Smooth muscle cell (in vitro differentiated cells): Measurements from ENCODE around the gene TTC31. TPM values are rescaled to one million over a fixed set of nuclear protein-coding genes. Genes with fewer than 3 reads are reported as not detected.

ENCODE experiments used
- DNase-seq: peaks from one replicate; lab custom pipeline; 2025; ENCODE audit not compliant: unreplicated experiment; lab: John Stamatoyannopoulos, UW
- H2AFZ ChIP-seq: fragments of 200-600 bp; sonication (generic); 2 replicates; pipeline ENCODE4 v1.6.0; 2016; ENCODE audit warnings: antibody characterized with exemption, low read depth, mild to moderate bottlenecking
- H3F3A ChIP-seq: fragments of 200-600 bp; sonication (generic); 2 replicates; pipeline ENCODE4 v1.6.0; 2017; ENCODE audit warnings: antibody characterized with exemption, low read depth
- H3K27ac ChIP-seq: fragments of 200-600 bp; sonication (generic); 2 replicates; pipeline ENCODE4 v1.5.1; 2016; ENCODE audit warnings: low read depth, mild to moderate bottlenecking
- H3K27me3 ChIP-seq: fragments of 200-600 bp; sonication (generic); 2 replicates; pipeline ENCODE4 v1.6.1; 2016; ENCODE audit warnings: low read depth, mild to moderate bottlenecking
- H3K36me3 ChIP-seq: fragments of 200-600 bp; sonication (generic); 2 replicates; pipeline ENCODE4 v1.5.1; 2016; ENCODE audit warnings: low read depth
- H3K4me1 ChIP-seq: fragments of 200-600 bp; sonication (generic); 2 replicates; pipeline ENCODE4 v1.5.1; 2016; ENCODE audit warnings: low read depth
- H3K4me2 ChIP-seq: fragments of 200-600 bp; sonication (generic); 2 replicates; pipeline ENCODE4 v1.6.0; 2016; ENCODE audit warnings: mild to moderate bottlenecking
- H3K4me3 ChIP-seq: fragments of 200-600 bp; sonication (generic); 2 replicates; pipeline ENCODE4 v1.5.1; 2016; ENCODE audit warnings: mild to moderate bottlenecking
- H3K79me2 ChIP-seq: fragments of 200-600 bp; sonication (generic); 2 replicates; pipeline ENCODE4 v1.6.0; 2016; ENCODE audit warnings: low read depth, mild to moderate bottlenecking
- H3K9ac ChIP-seq: fragments of 200-600 bp; sonication (generic); 2 replicates; pipeline ENCODE4 v1.6.0; 2016; ENCODE audit warnings: low read depth
- H3K9me3 ChIP-seq: fragments of 200-600 bp; sonication (generic); replicated peaks from 2 replicates; pipeline ENCODE4 v1.5.1; 2016; ENCODE audit warnings: low read depth
- H4K20me1 ChIP-seq: fragments of 200-600 bp; sonication (generic); 2 replicates; pipeline ENCODE4 v1.6.0; 2016; ENCODE audit warnings: low read depth
- WGBS: methylation state at CpG from one replicate; pipeline ENCODE4 v1.1.7; 2016; ENCODE audit warnings: low lambda C conversion rate; 5-methylcytosine and 5-hydroxymethylcytosine counted together
- polyA plus RNA-seq: library from polyadenylated mRNA; unstranded; fragments of >200 nt; fragmentation: Nextera tagmentation; extraction: Ambion mirVana; gene quantifications from 2 replicates; pipeline ENCODE4 v1.2.1, GENCODE V29; 2016
- total RNA-seq: library from RNA; depleted of rRNA; stranded (reverse); fragments of >200 nt; gene quantifications from 2 replicates; pipeline ENCODE4 v1.2.3, GENCODE V29; 2014
- TF ChIP-seq, protein P1 (sequence below): fragments of 200-600 bp; sonication (generic); IDR thresholded peaks from 2 replicates; pipeline ENCODE4 v1.5.1; 2017; ENCODE audit warnings: borderline replicate concordance, mild to moderate bottlenecking, antibody characterized with exemption; ENCODE audit not compliant: insufficient read depth, poor library complexity, severe bottlenecking

The TTC31 gene
- total and polyA plus RNA-seq, 2 experiments from 2014 or later: 17.3 to 23.3 TPM

DNA sequence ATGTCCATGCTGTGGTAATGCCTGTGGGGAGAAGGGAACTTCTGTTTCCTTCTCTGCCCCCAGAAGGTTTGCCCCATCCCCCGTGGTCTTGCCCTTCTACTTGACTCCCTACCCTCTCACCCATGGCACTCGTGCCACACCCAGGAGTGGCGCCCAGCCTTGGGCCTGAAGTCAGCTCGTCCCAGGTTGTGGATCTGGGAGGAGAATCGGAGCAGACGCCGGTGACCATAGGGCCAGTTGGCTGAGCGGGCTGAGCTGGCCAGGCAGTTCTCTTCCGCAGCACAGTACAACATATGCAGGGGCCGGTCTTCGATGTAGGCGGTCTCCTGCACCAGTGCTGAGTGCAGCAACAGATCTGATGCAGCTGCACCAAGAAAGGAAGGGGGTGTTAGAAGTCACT, 51.5 kb downstream of the TTC31 start:
- no peak overlapping the region for H3K27ac ChIP-seq
- H3K79me2 ChIP-seq: peaks cover 12% of the 10 kb centered on the region
- H3K4me3 ChIP-seq: no peak overlapping the region
- H4K20me1 ChIP-seq: no peaks in the 10 kb centered on the region
- H3K9me3 ChIP-seq: no peaks in the 10 kb centered on the region
- H3F3A ChIP-seq: peaks cover 29% of the 10 kb centered on the region
- H3K4me2 ChIP-seq: no peak overlapping the region
- H3K4me1 ChIP-seq: peaks cover 4% of the 10 kb centered on the region
- no peaks in the 10 kb centered on the region for H3K36me3 ChIP-seq
- WGBS: 96% methylated on average over 12 of the region's 12 CpGs
- H3K9ac ChIP-seq: no peak overlapping the region
- TF ChIP-seq, protein P1, sequence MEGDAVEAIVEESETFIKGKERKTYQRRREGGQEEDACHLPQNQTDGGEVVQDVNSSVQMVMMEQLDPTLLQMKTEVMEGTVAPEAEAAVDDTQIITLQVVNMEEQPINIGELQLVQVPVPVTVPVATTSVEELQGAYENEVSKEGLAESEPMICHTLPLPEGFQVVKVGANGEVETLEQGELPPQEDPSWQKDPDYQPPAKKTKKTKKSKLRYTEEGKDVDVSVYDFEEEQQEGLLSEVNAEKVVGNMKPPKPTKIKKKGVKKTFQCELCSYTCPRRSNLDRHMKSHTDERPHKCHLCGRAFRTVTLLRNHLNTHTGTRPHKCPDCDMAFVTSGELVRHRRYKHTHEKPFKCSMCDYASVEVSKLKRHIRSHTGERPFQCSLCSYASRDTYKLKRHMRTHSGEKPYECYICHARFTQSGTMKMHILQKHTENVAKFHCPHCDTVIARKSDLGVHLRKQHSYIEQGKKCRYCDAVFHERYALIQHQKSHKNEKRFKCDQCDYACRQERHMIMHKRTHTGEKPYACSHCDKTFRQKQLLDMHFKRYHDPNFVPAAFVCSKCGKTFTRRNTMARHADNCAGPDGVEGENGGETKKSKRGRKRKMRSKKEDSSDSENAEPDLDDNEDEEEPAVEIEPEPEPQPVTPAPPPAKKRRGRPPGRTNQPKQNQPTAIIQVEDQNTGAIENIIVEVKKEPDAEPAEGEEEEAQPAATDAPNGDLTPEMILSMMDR: no peak
- H3K27me3 ChIP-seq: no peaks in the 10 kb centered on the region
- DNase-seq: no peak
- H2AFZ ChIP-seq: no peak overlapping the region

DNA sequence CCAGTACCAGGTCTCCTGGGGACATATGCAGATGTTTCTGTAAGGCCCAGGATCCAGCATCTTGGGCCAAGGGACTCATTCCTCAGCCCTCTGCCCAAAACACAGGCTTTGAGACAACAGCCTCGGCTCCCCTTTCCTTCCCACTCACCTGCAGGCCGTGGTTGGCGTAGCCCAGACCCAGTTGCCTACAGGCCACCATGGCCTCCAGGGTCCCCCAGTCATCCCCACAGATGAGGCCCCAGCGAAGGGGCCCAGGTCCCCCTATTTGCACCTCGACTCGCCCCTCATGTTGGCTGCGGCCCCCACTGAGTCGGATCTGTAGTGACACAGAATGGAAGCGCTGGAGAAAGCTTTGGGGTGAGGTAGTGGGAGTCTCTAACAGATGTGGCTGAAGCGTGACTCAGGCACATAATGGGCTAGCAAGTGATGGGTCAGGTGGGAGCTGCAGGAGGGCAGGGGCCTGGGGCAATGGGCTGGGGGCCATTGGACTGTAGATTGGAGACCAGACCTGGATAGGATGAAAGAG, 52.6 kb downstream of the TTC31 start:
- H3K4me2 ChIP-seq: no peak overlapping the region
- peaks cover 4% of the 10 kb centered on the region for H3K4me1 ChIP-seq
- TF ChIP-seq, protein P1: no peak
- H3F3A ChIP-seq: peaks cover 29% of the 10 kb centered on the region
- H3K9ac ChIP-seq: no peak overlapping the region
- no peak overlapping the region for H3K4me3 ChIP-seq
- H2AFZ ChIP-seq: no peak overlapping the region
- H4K20me1 ChIP-seq: no peaks in the 10 kb centered on the region
- no peaks in the 10 kb centered on the region for H3K36me3 ChIP-seq
- 96% methylated on average over 10 of the region's 10 CpGs for WGBS
- H3K27ac ChIP-seq: no peak overlapping the region
- H3K79me2 ChIP-seq: peaks cover 5% of the 10 kb centered on the region
- H3K9me3 ChIP-seq: no peaks in the 10 kb centered on the region
- no peaks in the 10 kb centered on the region for H3K27me3 ChIP-seq
- no peak for DNase-seq

DNA sequence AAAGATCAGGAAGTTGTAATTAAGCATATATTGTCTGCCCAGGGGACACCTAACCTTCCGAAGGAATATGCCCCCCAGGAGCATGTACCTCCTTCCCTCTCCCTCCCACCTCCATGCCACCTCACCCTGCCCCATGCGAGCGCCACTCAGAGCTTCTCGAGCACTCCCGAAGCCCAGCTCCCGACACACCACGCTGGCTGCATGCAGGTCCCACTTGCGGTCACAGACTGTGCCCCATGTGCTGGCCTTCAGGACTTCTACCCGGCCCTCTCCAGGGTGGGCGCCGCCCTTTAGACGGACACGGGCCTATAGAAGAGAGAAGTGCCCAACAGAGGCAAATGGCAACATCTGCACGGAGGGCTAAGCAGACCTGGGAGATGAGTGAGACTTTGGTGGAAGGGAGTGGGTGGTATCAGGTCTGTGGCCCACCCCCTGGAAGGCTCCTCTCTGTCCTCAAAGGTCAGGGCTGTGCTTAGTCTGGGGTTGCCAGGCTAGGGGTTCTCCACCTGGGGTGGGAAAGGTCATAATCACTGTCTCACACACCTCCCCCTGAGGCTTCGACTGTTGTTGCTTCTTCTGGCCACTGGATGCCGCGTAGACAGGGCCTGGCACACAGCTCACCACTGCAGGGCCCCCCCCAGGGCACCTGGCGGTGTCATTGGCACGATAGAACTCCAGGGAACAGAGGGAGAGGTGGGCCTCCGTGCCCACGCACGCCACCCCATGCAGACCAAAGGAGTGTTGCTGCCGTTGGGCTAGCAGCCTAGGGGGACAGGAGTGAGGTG, 53.5 kb downstream of the TTC31 start:
- Histone ChIP-seq H4K20me1 (no peaks in the 10 kb centered on the region), H3K9me3 (no peaks in the 10 kb centered on the region), H3K27ac (no peak overlapping the region), H3F3A (peaks cover 21% of the 10 kb centered on the region), H3K4me3 (no peak overlapping the region), H3K4me2 (no peak overlapping the region), H3K9ac (no peak overlapping the region), H3K79me2 (no peaks in the 10 kb centered on the region), H3K4me1 (no peaks in the 10 kb centered on the region), H3K27me3 (no peaks in the 10 kb centered on the region), H2AFZ (no peak overlapping the region), H3K36me3 (no peaks in the 10 kb centered on the region)
- WGBS: 92% methylated on average over 22 of the region's 23 CpGs
- TF ChIP-seq, protein P1: no peak
- no peak for DNase-seq

DNA sequence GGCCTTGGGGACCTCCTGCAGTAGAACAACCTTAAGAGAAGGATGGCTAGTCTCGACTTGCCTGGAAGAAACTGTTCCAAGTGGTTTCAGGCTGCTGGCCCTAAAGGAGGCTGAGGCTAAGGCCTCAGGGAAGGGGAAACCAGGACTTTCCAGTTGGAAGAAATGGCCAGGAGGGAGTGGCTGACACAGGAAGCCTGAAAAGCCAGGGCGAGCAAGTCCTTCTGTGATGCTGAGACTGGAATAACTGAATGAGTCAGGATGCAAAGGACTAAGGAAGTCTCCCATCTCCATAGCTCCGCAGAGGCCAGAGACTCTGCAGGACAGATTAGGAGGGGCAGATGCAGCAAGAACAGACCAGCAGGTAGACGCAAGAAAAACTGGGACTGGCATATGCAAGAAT, 54.3 kb downstream of the TTC31 start:
- H3K4me3 ChIP-seq: no peak overlapping the region
- H3F3A ChIP-seq: peaks cover 19% of the 10 kb centered on the region
- H3K9ac ChIP-seq: no peak overlapping the region
- no peaks in the 10 kb centered on the region for H3K27me3 ChIP-seq
- H3K27ac ChIP-seq: no peak overlapping the region
- DNase-seq: no peak
- no peak overlapping the region for H2AFZ ChIP-seq
- TF ChIP-seq, protein P1: no peak
- no peaks in the 10 kb centered on the region for H3K36me3 ChIP-seq
- H3K9me3 ChIP-seq: no peaks in the 10 kb centered on the region
- 67% methylated on average over 4 of the region's 4 CpGs for WGBS
- H4K20me1 ChIP-seq: no peaks in the 10 kb centered on the region
- no peaks in the 10 kb centered on the region for H3K4me1 ChIP-seq
- no peak overlapping the region for H3K4me2 ChIP-seq
- H3K79me2 ChIP-seq: no peaks in the 10 kb centered on the region
